ENCODE data around the gene SURF4. TPM values are rescaled to one million over a fixed set of nuclear protein-coding genes. Genes with fewer than 3 reads are reported as not detected.

Gene SURF4
- polyA plus RNA-seq, 1 experiment = 401 TPM

GRCh38 chr9:133334161-133334560 is 41.7 kb downstream of the SURF4 start:
- POLR2A ChIA-PET = no interaction called here
- CTCF ChIA-PET = interaction anchor here (0.6 to 1.3 kb wide), 5 partner anchors 8 to 148 kb away, joined by 3 read pairs; no protein-coding TSS in a partner anchor

GRCh38 chr9:133333566-133333965 is 42.3 kb downstream of the SURF4 start:
- ChIA-PET POLR2A (no interaction called here), CTCF (interaction anchor here (0.6 kb wide), 1 partner anchor 70 kb away, joined by 3 read pairs; no protein-coding TSS in a partner anchor)
- H3K36me3 ChIP-seq (ENCODE audit: control insufficient read depth, insufficient read depth, low read length) = peaks cover 32% of the 10 kb centered on the region
- H3K27me3 ChIP-seq (ENCODE audit: control insufficient read depth, insufficient read depth, low read length) = no peaks in the 10 kb centered on the region
- no peak overlapping the region for H3K4me3 ChIP-seq (ENCODE audit: low read depth, low read length)
- DNase-seq (ENCODE audit: low read depth) = no peak
- no peak for TF ChIP-seq CTCF (IDR thresholded peaks at IDR 0.05; ENCODE audit: insufficient read depth, low read depth, low read length)

More at GRCh38 chr9:133334161-133334560, 41.7 kb downstream of the SURF4 start:
- DNase-seq (ENCODE audit: low read depth) = no peak
- Histone ChIP-seq H3K4me3 (ENCODE audit: low read depth, low read length) (no peak overlapping the region), H3K27me3 (ENCODE audit: control insufficient read depth, insufficient read depth, low read length) (no peaks in the 10 kb centered on the region), H3K36me3 (ENCODE audit: control insufficient read depth, insufficient read depth, low read length) (peaks cover 32% of the 10 kb centered on the region)
- no peak for TF ChIP-seq CTCF (IDR thresholded peaks at IDR 0.05; ENCODE audit: insufficient read depth, low read depth, low read length)

GRCh38 chr9:133333011-133333410 is 42.8 kb downstream of the SURF4 start:
- Histone ChIP-seq H3K27me3 (ENCODE audit: control insufficient read depth, insufficient read depth, low read length) (no peaks in the 10 kb centered on the region), H3K4me3 (ENCODE audit: low read depth, low read length) (no peak overlapping the region), H3K36me3 (ENCODE audit: control insufficient read depth, insufficient read depth, low read length) (peaks cover 32% of the 10 kb centered on the region)
- DNase-seq (ENCODE audit: low read depth) = no peak
- CTCF ChIA-PET = interaction anchor here (0.7 kb wide), 1 partner anchor 394 kb away, joined by 3 read pairs; no protein-coding TSS in a partner anchor
- no peak for TF ChIP-seq CTCF (IDR thresholded peaks at IDR 0.05; ENCODE audit: insufficient read depth, low read depth, low read length)
- POLR2A ChIA-PET = no interaction called here

GRCh38 chr9:133332381-133332730 is 43.5 kb downstream of the SURF4 start:
- no peaks in the 10 kb centered on the region for H3K27me3 ChIP-seq (ENCODE audit: control insufficient read depth, insufficient read depth, low read length)
- peaks cover 32% of the 10 kb centered on the region for H3K36me3 ChIP-seq (ENCODE audit: control insufficient read depth, insufficient read depth, low read length)
- TF ChIP-seq CTCF (IDR thresholded peaks at IDR 0.05; ENCODE audit: insufficient read depth, low read depth, low read length) = no peak
- DNase-seq (ENCODE audit: low read depth) = no peak
- CTCF ChIA-PET = interaction anchor here (0.7 to 1.2 kb wide), 2 partner anchors 146 to 395 kb away, joined by 3 to 7 read pairs; no protein-coding TSS in a partner anchor
- POLR2A ChIA-PET = no interaction called here
- no peak overlapping the region for H3K4me3 ChIP-seq (ENCODE audit: low read depth, low read length)

GRCh38 chr9:133331641-133332380 is 44.0 kb downstream of the SURF4 start:
- DNase-seq (ENCODE audit: low read depth) = no peak
- Histone ChIP-seq H3K27me3 (ENCODE audit: control insufficient read depth, insufficient read depth, low read length) (no peaks in the 10 kb centered on the region), H3K4me3 (ENCODE audit: low read depth, low read length) (no peak overlapping the region), H3K36me3 (ENCODE audit: control insufficient read depth, insufficient read depth, low read length) (peaks cover 32% of the 10 kb centered on the region)
- CTCF ChIA-PET = interaction anchor here (1.2 to 2.8 kb wide), 2 partner anchors 145 kb away, joined by 7 to 16 read pairs; no protein-coding TSS in a partner anchor
- TF ChIP-seq CTCF (IDR thresholded peaks at IDR 0.05; ENCODE audit: insufficient read depth, low read depth, low read length) = no peak
- POLR2A ChIA-PET = no interaction called here
